DMS153 treated with DMSO at 0.1 percent for 48 hours (cell line): ENCODE measurements around the gene GLUD2.
"Not testable (repeated sequence)": the region's sequence is repeated elsewhere in the genome, so short reads cannot be mapped to it uniquely, and the experiment has no call there.

Source experiments
- DNase-seq: peaks from one replicate; lab custom pipeline; 2025; ENCODE audit not compliant: unreplicated experiment; lab: John Stamatoyannopoulos, UW

Gene GLUD2

DNA sequence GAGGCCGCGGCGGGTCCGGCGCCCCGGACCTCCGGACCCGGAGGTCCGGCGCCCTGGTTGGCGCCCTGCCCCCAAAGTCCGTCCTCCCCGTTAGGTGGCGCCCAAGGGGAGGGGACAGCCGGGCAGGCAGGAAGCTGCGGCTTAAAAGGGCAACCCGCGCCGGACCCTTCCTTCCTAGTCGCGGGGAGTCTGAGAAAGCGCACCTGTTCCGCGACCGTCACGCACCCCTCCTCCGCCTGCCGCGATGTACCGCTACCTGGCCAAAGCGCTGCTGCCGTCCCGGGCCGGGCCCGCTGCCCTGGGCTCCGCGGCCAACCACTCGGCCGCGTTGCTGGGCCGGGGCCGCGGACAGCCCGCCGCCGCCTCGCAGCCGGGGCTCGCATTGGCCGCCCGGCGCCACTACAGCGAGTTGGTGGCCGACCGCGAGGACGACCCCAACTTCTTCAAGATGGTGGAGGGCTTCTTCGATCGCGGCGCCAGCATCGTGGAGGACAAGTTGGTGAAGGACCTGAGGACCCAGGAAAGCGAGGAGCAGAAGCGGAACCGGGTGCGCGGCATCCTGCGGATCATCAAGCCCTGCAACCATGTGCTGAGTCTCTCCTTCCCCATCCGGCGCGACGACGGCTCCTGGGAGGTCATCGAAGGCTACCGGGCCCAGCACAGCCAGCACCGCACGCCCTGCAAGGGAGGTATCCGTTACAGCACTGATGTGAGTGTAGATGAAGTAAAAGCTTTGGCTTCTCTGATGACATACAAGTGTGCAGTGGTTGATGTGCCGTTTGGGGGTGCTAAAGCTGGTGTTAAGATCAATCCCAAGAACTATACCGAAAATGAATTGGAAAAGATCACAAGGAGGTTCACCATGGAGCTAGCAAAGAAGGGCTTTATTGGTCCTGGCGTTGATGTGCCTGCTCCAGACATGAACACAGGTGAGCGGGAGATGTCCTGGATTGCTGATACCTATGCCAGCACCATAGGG, at the start of gene GLUD2:
Gene GLUD2, plus strand, starts transcription at position 170 of the 979 bp plus-strand sequence. Its CDS starts 75 bp downstream, at position 245.
- DNase-seq, result not testable (repeated sequence)

DNA sequence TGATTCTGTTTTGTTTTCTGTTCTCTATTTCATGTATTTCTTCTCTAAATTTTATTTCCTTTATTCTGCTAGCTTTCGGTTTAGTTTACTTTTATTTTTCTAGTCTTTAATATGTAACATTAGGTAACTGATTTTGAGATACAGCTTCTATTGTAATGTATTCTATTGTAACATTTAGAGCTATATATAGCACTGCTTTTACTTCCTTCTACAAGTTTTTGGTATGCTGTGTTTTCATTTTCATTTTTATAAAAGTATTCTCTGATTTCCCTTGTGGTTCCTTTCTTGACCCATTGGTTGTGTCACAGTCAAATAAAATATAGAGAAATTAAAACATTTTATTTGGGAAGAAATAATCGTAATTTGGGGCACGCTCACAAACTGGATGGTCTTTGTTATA, 48.0 kb upstream of the GLUD2 start:
- DNase-seq, result no peak

DNA sequence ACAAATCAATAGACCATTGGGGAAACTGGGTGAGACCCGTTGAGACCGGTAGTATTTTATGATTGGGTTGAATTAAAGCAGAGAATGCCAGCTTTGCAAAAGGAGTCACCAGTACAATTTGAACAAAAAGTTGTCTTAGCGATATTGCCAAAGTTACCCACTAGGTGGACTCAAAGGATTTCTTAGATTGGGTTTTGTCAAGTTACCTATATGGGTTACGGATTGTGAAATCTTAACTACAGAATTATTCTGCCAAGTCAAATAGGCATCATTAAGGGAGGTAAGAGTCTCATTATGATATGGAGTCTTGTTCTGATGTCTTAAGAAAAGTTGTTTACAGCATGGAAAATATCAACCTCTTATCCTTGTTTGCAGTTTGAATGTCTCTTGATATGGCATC, 46.8 kb upstream of the GLUD2 start:
- no peak for DNase-seq

DNA sequence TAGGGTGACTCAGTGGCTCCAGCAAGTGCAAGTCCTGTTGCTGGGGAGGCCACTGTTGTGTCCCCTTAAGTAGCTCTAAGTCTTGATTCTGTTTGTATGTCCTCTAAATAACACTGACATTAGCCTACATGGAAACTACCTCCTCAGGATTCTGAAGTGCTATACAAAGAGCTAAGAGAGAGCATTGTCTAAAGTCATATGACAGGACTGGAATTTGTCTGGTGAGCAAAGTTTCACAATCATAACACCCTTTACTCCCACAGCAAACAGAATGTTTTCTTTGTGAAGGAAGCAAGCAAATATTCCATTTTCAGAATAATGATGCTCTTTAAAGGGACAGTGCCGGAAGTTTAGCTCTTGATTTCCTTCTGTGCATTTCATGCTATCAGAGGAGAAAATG, 38.5 kb upstream of the GLUD2 start:
- DNase-seq, result no peak

GRCh38 chrX:121009764-121010163, 37.6 kb upstream of the GLUD2 start:
- DNase-seq, result no peak

- no peak for DNase-seq
Observed at GRCh38 chrX:121010218-121010617, 37.2 kb upstream of the GLUD2 start.

GRCh38 chrX:121011254-121011653, 36.2 kb upstream of the GLUD2 start:
- no peak for DNase-seq

- DNase-seq, result no peak
Observed at GRCh38 chrX:121013897-121014455, 33.4 kb upstream of the GLUD2 start.

DNA sequence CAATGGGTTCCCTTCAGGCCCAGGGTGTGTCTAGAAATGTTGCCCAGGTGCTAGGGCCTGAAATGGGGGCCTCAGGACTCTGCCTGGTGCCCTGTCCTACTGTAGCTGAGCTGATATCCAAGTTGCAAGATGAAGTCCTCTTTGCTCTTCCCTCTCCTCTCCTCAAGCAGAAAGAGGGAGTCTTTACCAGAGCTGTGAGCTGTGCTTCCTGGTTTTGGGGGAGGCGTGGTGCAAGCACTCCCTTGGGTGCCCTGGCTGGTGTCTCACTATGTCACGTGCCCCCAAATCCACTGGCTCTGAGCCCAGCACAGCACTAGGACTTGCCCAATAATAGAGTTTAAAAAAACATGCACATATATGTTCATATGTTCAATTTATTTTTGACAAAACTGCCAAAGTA, 32.6 kb upstream of the GLUD2 start:
- DNase-seq, result no peak

DNA sequence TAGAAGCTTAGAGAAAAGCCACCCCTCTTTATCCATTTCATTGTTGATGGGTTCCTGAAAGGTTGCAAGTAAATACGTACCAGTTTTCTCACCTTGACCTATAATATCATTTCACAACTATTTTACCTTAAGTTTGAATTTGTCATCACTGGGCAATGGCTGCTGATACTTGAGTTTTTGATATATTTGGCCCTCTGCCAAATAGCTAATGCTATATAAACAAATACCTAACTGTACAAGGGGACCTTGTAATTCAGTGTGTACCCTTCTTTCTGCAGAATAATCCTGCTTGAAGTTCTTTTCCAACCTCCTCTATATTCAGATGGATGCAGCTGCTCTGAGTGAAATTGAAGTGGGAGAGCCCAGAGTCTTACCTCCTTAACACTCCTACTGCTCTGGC, 19.0 kb upstream of the GLUD2 start:
- no peak for DNase-seq

DNA sequence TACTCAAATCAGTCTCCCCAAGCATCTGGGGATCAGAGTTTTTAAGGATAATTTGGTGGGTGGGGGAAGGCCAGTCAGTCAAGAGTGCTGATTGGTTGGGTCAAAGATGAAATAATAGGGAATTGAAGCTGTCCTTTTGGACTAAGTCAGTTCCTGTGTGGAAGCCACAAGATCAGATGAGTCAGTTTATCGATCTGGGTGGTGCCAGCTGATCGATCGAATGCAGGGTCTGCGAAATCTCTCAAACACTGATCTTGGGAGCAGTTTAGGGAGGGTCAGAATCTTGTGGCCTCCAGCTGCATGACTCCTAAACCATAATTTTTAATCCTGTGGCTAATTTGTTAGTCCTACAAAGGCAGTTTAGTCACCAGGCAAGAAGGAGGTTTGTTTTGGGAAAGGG, 17.3 kb upstream of the GLUD2 start:
- no peak for DNase-seq

GRCh38 chrX:121032531-121032930, 14.9 kb upstream of the GLUD2 start:
- no peak for DNase-seq

- no peak for DNase-seq
Observed at GRCh38 chrX:121036137-121036536, 11.3 kb upstream of the GLUD2 start.

DNA sequence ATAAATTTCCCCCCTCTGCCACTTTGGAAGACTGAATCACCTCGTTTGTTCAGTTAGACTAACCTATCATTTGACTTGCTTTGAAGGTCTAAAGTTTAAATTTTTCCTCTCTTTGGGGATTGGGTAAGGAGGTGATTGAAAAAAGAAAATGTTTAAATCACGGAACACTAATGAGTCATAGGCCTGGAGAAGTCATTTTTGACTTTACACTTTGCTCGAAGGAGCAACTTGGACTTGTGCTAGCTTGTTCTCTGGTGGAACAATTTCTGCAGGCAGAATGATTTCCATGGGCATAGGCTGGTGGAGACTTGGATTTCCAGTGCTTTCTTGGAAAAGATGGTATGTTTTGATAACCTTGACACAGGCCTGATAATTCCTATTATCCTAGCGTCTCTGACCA, 10.5 kb upstream of the GLUD2 start:
- DNase-seq, result no peak

GRCh38 chrX:121050781-121051180, 3.4 kb downstream of the GLUD2 start:
- DNase-seq, result no peak

DNA sequence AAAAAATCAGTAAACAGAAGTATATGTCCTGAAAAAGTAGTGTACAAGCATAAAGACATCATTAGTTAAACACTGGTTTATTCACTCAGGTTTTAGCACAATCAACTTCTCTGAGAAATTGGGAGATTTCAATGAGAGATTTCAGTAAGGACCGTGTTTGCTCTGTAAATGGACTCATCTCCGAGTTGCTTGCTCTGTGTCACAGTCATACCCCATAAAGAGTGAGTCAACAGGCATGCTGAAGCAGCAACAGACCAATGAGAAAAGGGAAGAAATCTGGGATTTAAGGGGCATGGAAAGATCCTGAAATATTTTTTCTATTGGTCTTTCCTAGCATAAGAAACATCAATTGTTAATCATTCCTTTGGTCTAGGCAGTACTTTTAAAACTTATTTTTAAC, 4.7 kb downstream of the GLUD2 start:
- no peak for DNase-seq

- no peak for DNase-seq
Observed at GRCh38 chrX:121062289-121062688, 14.9 kb downstream of the GLUD2 start.

GRCh38 chrX:121064579-121064978, 17.2 kb downstream of the GLUD2 start:
- DNase-seq, result no peak

GRCh38 chrX:121084247-121084646, 36.8 kb downstream of the GLUD2 start:
- peak; percentile 42 for DNase-seq

DNA sequence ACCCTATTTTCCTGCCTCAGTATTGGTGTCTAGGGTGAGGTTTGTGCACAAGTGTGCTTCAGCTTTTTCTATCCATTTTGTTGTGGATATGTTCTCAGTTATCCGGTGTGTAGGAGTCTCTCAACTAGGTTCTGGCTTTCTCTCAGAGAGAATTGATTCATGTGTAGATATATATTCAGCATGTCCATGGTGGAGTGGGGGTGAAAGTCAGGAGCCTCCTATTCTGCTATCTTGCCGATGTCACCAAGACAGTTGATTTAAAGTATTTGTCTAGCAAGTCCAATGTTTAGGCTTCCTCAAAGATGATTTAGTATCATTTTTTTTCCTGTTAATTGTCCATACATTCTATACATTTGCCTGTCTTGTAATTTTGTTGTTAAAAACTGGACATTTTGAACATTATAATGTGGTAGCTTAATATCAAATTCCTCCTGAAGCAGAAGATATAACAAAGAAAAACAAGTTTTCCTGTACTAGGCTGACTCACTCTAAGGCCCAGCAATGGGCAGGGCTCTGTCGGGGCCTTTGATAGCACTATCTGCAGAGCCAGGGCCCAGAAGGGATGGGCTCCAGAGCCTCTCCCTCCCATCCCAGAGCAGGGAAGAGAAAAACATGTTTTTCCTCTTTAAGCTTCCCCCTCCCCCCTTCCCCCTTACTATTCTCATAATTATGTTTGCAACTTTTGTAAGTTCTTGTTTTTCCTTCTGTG, 37.6 kb downstream of the GLUD2 start:
- no peak for DNase-seq

DNA sequence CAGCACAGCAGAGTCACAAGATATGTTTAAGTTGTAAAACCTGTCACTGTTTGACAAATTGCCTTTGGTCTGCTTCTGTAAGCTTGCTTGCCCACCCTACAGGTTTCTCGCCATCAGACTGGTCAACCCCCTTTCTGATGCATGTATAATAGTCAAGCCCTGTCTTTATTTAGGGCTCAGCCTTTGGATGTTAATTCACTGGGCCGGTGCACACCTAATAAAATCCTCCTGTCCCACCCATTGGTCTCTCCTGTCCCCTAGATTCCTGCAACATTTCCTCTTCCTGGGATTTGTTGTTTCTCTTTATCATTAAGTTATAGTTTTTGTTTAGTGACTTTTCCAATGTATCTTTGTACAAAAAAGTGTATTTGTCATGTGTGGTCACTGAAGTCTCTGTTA, 38.2 kb downstream of the GLUD2 start:
- no peak for DNase-seq

- DNase-seq, result no peak
Observed at GRCh38 chrX:121093011-121093410, 45.6 kb downstream of the GLUD2 start.
